H1 (cell line): ENCODE measurements around the gene BAIAP2L2. TPM values are rescaled to one million over a fixed set of nuclear protein-coding genes. Genes with fewer than 3 reads are reported as not detected.

Source experiments
- BRCA1 ChIP-seq: IDR thresholded peaks from 2 replicates; pipeline ENCODE4 v1.6.1; 2012; ENCODE audit warnings: low read depth, low read length, improper control_type of control experiment
- CTBP2 ChIP-seq: IDR thresholded peaks from 2 replicates; pipeline ENCODE4 v1.7.0; 2011; ENCODE audit warnings: borderline replicate concordance, mild to moderate bottlenecking, moderate library complexity, mixed read lengths, low read length; ENCODE audit not compliant: insufficient read depth, insufficient read length
- EGR1 ChIP-seq: IDR thresholded peaks from 2 replicates; pipeline ENCODE4 v1.6.1; 2011; ENCODE audit warnings: low read depth, low read length, borderline replicate concordance
- GTF2F1 ChIP-seq: IDR thresholded peaks from 2 replicates; pipeline ENCODE4 v1.6.1; 2012; ENCODE audit warnings: low read depth, low read length, improper control_type of control experiment, borderline replicate concordance
- KDM1A ChIP-seq: fragments of 200-600, 300-600 bp; sonication (generic); IDR thresholded peaks from 2 replicates; pipeline ENCODE4 v1.7.1; 2016; ENCODE audit warnings: mild to moderate bottlenecking, low read length, borderline replicate concordance
- SP2 ChIP-seq: IDR thresholded peaks from 2 replicates; pipeline ENCODE4 v1.6.1; 2012; ENCODE audit warnings: mild to moderate bottlenecking, low read length, inconsistent platforms
- ZNF274 ChIP-seq: IDR thresholded peaks from 2 replicates; pipeline ENCODE4 v1.7.0; 2012; ENCODE audit warnings: low read length, borderline replicate concordance; ENCODE audit errors: extremely low read depth
- polyA plus RNA-seq, 7 experiments: library from polyadenylated mRNA; depleted of rRNA in 3 of 7; stranded (reverse) in 5 of 7; unstranded in 2 of 7; fragments of >200 nt in 5 of 7; fragments of 200-250 nt in 2 of 7; gene quantifications; 1 replicate in 5 of 7; 2 replicates in 1 of 7; 4 replicates in 1 of 7; pipeline versions ENCODE4 v1.2.1 to v1.2.3, GENCODE V29; 2011 to 2013; ENCODE audit warnings: missing spikeins in 2 of 7, mixed read lengths in 2 of 7
- total RNA-seq: library from RNA; stranded (reverse); fragmentation: NEBNext Ultra II Directional; extraction: Animal tissue kit (Norgen Biotek cat#: 25700); gene quantifications from 2 replicates; pipeline ENCODE4 v1.2.1, GENCODE V29; 2021
- TF ChIP-seq, protein P1 (sequence below): fragments of 300-600 bp; sonication (generic); IDR thresholded peaks from 2 replicates; pipeline ENCODE4 v1.7.1; 2012; ENCODE audit warnings: low read length, moderate library complexity, mild to moderate bottlenecking, inconsistent platforms; ENCODE audit not compliant: insufficient replicate concordance
- TF ChIP-seq, protein P2 (sequence below), 3 experiments: IDR thresholded peaks; 1 replicate in 2 of 3; 2 replicates in 1 of 3; pipeline versions ENCODE4 v1.5.1 to v1.6.1; 2011; ENCODE audit warnings: low read length in 3 of 3, mild to moderate bottlenecking in 3 of 3, inconsistent platforms in 2 of 3, low read depth in 1 of 3, moderate library complexity in 1 of 3; ENCODE audit not compliant: insufficient read depth in 1 of 3; ENCODE audit errors: control extremely low read depth in 1 of 3

BAIAP2L2 gene
- total and polyA plus RNA-seq, 2 of the 8 experiments (the other 6 are each of a cell fraction or from before 2014, with no cell fraction given), result 5.4 to 10.0 TPM

DNA sequence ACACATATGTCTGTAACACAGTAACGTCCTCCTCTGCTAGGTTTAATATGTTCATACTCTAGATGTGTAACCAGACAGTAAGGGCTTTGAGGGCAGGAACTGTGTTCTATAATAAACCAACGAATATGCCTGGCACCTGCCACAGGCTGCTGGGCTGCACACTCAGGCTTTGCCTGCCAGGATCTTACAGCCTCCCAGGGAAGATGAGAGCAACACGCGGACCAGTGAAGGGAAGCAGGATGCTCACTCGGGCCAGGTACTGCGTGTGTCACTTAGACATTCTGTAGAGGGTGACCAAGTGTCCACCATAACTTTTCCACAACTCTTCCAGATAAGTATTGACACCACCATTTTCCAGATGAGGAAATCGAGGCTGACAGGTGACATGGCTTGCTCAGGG is 21.7 kb upstream of the BAIAP2L2 start (continued):
- TF ChIP-seq, protein P1, sequence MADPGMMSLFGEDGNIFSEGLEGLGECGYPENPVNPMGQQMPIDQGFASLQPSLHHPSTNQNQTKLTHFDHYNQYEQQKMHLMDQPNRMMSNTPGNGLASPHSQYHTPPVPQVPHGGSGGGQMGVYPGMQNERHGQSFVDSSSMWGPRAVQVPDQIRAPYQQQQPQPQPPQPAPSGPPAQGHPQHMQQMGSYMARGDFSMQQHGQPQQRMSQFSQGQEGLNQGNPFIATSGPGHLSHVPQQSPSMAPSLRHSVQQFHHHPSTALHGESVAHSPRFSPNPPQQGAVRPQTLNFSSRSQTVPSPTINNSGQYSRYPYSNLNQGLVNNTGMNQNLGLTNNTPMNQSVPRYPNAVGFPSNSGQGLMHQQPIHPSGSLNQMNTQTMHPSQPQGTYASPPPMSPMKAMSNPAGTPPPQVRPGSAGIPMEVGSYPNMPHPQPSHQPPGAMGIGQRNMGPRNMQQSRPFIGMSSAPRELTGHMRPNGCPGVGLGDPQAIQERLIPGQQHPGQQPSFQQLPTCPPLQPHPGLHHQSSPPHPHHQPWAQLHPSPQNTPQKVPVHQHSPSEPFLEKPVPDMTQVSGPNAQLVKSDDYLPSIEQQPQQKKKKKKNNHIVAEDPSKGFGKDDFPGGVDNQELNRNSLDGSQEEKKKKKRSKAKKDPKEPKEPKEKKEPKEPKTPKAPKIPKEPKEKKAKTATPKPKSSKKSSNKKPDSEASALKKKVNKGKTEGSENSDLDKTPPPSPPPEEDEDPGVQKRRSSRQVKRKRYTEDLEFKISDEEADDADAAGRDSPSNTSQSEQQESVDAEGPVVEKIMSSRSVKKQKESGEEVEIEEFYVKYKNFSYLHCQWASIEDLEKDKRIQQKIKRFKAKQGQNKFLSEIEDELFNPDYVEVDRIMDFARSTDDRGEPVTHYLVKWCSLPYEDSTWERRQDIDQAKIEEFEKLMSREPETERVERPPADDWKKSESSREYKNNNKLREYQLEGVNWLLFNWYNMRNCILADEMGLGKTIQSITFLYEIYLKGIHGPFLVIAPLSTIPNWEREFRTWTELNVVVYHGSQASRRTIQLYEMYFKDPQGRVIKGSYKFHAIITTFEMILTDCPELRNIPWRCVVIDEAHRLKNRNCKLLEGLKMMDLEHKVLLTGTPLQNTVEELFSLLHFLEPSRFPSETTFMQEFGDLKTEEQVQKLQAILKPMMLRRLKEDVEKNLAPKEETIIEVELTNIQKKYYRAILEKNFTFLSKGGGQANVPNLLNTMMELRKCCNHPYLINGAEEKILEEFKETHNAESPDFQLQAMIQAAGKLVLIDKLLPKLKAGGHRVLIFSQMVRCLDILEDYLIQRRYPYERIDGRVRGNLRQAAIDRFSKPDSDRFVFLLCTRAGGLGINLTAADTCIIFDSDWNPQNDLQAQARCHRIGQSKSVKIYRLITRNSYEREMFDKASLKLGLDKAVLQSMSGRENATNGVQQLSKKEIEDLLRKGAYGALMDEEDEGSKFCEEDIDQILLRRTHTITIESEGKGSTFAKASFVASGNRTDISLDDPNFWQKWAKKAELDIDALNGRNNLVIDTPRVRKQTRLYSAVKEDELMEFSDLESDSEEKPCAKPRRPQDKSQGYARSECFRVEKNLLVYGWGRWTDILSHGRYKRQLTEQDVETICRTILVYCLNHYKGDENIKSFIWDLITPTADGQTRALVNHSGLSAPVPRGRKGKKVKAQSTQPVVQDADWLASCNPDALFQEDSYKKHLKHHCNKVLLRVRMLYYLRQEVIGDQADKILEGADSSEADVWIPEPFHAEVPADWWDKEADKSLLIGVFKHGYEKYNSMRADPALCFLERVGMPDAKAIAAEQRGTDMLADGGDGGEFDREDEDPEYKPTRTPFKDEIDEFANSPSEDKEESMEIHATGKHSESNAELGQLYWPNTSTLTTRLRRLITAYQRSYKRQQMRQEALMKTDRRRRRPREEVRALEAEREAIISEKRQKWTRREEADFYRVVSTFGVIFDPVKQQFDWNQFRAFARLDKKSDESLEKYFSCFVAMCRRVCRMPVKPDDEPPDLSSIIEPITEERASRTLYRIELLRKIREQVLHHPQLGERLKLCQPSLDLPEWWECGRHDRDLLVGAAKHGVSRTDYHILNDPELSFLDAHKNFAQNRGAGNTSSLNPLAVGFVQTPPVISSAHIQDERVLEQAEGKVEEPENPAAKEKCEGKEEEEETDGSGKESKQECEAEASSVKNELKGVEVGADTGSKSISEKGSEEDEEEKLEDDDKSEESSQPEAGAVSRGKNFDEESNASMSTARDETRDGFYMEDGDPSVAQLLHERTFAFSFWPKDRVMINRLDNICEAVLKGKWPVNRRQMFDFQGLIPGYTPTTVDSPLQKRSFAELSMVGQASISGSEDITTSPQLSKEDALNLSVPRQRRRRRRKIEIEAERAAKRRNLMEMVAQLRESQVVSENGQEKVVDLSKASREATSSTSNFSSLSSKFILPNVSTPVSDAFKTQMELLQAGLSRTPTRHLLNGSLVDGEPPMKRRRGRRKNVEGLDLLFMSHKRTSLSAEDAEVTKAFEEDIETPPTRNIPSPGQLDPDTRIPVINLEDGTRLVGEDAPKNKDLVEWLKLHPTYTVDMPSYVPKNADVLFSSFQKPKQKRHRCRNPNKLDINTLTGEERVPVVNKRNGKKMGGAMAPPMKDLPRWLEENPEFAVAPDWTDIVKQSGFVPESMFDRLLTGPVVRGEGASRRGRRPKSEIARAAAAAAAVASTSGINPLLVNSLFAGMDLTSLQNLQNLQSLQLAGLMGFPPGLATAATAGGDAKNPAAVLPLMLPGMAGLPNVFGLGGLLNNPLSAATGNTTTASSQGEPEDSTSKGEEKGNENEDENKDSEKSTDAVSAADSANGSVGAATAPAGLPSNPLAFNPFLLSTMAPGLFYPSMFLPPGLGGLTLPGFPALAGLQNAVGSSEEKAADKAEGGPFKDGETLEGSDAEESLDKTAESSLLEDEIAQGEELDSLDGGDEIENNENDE, result no peak
- TF ChIP-seq KDM1A, result no peak
- no peak for TF ChIP-seq EGR1
- no peak for TF ChIP-seq GTF2F1
- TF ChIP-seq, protein P2, sequence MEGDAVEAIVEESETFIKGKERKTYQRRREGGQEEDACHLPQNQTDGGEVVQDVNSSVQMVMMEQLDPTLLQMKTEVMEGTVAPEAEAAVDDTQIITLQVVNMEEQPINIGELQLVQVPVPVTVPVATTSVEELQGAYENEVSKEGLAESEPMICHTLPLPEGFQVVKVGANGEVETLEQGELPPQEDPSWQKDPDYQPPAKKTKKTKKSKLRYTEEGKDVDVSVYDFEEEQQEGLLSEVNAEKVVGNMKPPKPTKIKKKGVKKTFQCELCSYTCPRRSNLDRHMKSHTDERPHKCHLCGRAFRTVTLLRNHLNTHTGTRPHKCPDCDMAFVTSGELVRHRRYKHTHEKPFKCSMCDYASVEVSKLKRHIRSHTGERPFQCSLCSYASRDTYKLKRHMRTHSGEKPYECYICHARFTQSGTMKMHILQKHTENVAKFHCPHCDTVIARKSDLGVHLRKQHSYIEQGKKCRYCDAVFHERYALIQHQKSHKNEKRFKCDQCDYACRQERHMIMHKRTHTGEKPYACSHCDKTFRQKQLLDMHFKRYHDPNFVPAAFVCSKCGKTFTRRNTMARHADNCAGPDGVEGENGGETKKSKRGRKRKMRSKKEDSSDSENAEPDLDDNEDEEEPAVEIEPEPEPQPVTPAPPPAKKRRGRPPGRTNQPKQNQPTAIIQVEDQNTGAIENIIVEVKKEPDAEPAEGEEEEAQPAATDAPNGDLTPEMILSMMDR (IDR thresholded peaks at IDR 0.05; ENCODE audit: control extremely low read depth in 1 of 3, insufficient read depth in 1 of 3, low read depth in 1 of 3, low read length in 3 of 3), result no peak
- no peak for TF ChIP-seq ZNF274
- no peak for TF ChIP-seq SP2
- no peak for TF ChIP-seq CTBP2
- no peak for TF ChIP-seq BRCA1
